ENCODE results near the gene SYDE1.

DNA sequence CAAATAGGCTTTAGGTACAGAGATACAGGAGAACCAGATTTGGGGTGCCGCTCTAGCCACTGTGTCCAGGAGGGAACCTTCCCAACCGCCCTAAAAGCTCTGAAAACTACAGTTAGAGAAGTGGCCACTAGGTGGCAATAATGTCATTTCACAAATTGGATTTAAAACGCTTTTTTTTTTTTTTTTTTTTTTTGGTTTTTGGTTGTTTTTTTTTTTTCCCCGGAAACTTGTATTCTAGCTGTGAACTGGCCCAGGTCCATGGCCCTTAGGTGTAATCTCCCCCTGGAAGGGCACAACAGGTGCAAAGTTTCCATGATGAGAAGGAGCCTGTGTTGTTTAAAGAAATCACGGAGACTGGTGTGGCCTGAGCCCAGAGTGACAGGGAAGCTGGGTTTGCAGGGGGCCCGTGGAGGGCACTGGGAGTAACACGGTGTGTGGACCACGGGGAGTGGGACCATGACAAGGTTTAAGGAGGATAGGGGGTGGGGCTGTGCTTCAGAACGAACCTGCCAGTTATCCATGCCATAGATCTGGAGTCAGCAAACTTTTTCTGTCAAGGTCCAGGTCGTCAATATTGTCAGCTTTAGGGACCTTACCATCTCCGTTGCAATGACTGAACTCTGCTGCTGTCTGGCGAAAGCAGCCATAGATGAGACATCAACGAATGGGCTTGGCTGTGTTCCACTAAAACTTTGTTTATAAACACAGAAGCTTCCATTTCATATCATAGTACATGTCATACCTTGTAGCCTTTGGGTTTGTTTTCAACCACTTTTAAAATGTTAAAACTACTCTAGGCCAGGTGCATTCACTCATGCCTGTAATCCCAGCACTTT lies 15.1 kb upstream of the SYDE1 start:
- TF ChIP-seq CTCF (IDR thresholded peaks at IDR 0.05; ENCODE audit: low read depth, low read length, missing input control) (peak; percentile 67), ATF3 (IDR thresholded peaks at IDR 0.05) (no peak)
